HG03066 (cell line): ENCODE results near the gene EPB41L5.
"Not testable (repeated sequence)": the region's sequence is repeated elsewhere in the genome, so short reads cannot be mapped to it uniquely, and the experiment has no call there.

Source experiments
- ATAC-seq: cut with Tn5 transposase; IDR thresholded peaks from one replicate; pipeline ENCODE4 v1.9.1; 2021; ENCODE audit warnings: low read depth; ENCODE audit not compliant: unreplicated experiment

Gene EPB41L5

DNA sequence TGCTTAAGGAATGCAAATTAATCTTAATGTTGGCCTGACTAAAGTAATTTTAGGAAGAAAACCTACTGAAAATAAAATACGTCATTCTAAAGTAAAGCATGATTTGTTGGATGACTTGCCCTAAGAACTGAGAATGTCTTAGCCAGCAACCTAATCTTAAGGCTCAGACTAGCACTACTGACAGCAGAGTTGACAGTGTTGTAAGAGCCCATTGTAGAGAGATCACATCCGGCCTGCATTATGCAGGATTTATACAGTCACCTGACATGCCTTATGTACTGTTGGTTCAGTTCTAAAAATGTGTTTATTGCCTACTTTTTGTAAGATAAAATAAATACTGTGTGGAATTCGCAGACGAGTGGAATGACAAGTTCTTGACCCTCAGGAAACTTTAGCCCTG lies 128.0 kb downstream of the EPB41L5 start:
- ATAC-seq = no peak

DNA sequence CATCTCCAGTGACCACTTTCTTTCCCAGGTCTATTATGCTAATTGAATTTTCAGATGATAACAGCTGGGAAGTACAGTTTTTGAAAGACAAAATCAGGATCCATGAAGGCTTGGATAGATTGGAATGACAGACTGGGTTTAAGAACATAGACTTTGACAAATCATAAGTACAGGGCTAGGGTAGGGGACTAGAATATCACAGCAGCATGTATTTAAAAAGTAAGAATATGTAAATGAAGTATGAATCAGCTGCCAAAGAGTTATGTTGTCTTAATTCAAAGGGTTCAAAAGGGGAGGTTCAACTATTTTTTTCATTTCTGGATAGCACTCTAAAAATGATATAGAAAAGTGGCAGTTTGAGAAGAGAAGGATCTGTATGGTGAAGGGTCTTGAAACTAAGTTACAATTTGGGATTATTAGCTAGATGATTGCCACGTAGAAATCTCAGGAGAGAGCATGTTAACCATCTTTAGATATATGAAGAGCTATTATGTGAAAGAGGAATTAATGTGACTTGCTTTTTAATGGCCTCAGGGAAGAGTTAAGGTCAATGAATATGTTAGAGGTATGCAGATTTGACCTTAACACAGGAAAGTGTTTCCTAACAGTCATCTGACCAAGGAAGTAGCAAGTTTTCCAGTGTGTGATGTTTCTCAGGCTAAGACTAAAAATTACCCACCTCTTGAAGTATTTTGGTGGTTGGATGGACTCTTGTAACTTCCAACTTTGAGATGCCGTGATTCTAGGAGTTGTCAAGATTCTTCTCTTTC lies 128.6 kb downstream of the EPB41L5 start:
- ATAC-seq = no peak

DNA sequence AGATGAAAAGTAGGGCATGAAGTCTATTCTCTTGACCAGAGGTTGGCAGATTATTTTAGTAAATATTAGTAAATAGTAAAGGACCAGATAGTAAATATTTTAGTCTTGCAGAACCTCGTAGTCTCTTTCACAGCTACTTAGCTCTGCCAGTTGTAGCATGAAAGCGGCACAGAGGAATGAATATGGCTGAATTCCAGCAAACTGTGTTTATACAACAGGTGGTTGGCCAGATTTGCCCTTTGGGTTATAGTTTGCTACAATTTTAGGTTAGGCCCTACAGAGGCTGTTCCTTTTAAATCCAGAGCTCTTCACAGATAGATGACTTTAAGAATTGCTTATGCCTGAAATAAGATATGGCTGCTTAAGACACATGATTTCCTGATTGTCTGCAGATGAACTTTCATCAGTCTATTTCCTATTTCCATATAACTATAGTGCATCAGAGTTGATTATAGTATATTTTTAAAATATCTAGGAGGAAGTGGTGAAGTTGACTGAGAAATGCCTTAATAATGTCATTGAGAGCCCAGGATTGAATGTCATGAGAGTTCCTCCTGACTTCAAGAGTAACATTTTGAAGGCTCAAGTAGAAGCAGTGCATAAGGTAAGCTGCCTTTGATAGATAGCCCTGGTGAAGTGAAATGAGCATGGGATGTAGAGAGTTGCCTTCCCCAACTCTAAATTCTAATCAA lies 129.8 kb downstream of the EPB41L5 start:
- no peak for ATAC-seq

DNA sequence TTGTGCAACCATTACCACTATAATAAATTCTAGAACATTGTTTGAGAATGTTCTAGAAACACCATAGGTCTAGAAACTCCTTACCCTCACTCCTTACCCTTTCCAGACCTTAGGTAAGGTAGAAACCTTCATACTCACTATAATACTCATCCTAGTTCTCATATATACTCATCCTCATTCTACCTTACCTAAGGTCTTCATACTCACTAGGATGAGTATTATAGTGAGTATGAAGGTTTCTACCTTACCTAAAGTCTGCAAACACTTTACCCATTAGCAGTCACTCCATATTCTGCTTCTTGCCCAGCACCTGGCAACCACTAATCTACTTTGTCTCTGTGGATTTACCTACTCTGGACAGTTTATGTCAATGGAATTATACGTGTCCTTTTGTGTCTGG lies 135.4 kb downstream of the EPB41L5 start:
- ATAC-seq = no peak

DNA sequence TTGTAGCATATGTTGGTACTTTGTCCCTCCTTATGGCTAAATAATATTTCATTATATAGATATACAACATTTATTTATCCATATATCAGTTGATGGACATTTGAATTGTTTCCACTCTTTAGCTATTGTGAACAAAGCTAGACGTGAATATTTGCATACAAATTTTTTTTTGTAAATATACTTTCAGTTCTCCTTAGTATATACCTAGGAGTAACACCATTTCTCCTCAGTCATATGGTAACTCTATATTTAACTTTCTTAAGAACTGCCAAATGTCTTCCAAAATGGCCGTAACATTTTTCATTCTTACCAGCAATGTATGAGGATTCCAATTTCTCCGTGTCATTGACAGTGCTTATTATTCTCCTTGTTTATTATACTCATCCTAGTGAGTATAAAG lies 135.8 kb downstream of the EPB41L5 start:
- no peak for ATAC-seq

DNA sequence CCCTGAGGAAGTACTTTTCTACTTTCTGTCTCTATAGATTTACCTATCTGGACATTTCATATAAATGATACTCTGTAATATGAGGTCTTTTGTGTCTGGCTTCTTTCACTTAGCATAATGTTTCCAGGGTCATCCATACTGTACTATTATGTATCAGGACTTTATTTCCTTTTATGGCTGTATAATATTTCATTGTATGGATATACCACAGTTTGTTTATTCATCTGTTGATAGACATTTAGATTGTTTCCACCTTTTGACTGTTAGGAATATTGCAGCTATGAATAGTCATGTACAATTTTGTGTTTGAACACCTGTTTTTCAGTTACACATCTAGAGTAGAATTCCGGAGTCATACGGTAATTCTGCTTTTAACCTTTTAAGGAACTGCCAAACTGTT lies 136.5 kb downstream of the EPB41L5 start:
- no peak for ATAC-seq

DNA sequence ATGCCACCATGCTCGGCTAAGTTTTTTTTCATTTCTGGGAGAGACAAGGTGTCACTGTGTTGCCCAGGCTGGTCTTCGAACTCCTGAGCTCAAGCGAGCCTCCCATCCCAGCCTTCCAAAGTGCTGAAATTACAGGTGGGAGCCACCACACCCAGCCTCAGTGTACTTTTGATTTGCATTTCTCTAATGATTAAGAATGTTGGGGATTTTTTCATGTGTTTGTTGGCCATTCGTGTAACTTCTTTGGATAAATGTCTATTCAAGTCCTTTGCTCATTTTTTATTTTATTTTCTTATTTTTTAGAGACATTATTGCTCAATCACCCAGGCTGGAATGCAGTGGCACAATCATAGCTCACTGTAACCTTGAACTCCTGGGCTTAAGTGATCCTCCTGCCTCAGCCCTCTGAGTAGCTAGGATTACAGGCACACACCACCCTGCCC lies 137.2 kb downstream of the EPB41L5 start:
- no peak for ATAC-seq

DNA sequence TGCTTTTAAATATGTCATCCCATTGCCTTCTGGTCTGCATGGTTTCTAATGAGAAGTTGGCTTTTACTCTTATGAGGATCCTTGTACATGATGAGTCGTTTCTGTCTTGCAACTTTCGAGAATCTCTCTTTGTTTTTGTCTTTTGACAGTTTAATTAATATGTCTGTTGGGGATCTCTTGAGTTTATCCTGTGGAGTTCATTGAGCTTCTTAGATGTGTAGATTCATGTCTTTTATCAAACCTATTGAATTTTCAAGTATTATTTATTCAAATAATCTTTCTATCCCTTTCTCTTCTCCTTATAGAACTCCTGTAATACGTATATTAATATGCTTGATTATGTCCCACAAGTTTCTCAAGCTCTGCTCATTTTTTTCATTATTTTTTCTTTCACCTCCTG lies 142.4 kb downstream of the EPB41L5 start:
- ATAC-seq = no peak

DNA sequence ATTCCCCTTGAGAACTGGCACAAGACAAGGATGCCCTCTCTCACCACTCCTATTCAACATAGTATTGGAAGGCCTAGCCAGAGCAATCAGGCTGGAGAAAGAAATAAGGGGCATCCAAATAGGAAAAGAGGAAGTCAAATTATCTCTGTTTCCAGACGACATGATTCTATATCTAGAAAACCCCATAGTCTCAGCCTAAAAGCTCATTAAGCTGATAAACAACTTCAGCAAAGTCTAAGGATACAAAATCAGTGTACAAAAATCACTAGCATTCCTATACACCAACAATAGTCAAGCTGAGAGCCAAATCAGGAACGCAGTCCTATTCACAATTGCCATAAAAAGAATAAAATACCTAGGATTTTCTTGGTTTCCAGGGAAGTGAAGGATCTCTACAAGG lies 145.8 kb downstream of the EPB41L5 start:
- not testable (repeated sequence) for ATAC-seq

DNA sequence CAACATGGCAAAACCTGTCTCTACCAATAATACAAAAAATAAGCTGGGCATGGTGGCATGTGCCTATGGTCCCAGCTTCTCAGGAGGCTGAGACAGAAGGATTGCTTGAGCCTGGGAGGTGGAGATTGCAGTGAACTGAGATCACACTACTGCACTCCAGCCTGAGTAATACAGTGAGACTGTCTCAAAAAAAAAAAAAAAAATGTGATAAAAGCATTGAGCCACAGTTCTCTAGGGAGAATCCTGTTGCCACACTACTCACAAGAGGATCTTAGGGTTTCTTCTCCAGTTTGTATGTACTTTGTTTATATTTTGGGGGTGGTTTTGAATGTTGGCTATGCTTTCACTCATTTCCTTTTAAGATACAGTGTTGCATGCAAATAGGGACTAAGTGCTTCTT lies 148.3 kb downstream of the EPB41L5 start:
- no peak for ATAC-seq

DNA sequence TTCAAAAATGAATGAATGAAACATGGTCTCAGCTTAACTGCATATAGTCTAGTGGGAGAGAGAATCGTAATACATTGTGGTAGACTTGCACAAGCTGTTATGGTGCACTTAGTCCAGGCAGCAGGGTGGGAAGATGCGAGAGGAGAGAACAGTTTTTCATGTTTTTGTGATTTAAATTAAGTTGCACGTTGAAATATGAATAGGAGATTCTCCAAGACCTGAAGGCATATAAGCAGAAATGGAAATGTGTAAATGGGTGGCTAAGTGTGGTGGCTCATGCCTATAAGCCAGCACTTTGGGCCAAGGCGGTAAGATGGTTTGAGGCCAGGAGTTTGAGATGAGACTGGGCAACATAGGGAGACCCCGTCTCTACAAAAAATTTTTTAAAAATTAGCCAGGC lies 149.8 kb downstream of the EPB41L5 start:
- no peak for ATAC-seq

DNA sequence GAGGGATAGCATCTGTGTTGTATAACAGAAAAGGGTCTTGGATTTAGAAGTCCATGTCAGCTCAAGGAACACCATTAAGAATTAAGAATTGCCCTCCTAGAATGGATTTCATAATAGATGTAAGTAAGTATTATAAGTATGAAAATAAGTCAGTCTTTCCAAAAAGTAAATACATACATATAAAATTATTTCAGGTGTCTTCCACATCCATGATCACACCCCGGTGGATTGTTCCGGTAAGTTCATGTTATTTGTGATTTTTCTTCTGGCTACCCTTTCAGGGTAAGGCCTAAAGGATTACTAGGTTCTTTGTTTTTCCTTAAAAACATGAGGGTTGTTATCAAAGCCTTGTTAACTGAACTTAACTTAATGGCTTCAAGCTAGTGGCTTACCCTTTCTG lies 154.4 kb downstream of the EPB41L5 start:
- no peak for ATAC-seq

DNA sequence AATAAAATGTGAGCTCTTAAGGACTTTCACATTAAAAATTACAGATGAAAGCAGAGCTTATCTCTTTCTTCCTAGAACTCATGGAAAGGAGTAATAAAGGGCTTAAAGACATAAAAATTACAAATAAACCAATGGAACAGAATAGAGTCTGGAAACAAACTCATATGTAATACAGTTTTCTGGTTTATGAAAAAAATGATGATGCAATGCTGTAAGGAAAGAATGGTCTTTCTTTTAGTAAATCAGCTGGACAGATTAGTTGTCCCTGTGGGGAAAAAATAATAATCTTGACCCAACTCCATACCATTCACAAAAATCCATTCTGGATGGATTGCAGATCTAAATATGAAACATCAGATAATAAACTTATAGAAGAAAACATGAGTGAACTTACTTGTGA lies 156.1 kb downstream of the EPB41L5 start:
- no peak for ATAC-seq

DNA sequence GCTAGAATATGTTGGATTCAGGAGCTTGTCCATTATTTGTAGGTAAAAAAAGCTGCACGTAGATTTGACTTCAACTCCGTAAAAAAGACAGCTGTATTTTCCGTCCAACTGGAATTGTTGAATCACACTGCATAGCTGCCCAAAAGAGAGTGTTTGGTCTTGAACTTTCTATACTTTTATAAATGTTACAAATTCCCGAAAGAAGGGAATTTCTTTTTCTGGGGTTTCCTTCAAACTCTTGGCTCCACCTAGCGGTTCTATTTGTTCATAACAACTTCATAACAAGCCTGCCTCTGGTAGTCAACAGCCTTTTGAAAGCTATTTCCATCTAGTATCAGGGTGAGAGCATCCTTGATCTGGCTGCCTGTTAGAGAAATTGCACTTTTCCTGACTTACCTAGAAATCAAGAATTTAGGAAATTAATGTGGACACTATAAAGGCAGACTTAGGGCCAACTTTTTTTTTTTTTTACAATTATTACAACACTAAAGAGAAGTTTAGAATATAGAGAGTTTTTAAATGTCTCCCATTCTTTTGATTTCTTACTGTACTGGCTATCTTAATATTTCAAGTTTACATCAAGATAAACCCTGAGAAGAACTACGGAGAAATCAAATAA lies 162.2 kb downstream of the EPB41L5 start:
- no peak for ATAC-seq

DNA sequence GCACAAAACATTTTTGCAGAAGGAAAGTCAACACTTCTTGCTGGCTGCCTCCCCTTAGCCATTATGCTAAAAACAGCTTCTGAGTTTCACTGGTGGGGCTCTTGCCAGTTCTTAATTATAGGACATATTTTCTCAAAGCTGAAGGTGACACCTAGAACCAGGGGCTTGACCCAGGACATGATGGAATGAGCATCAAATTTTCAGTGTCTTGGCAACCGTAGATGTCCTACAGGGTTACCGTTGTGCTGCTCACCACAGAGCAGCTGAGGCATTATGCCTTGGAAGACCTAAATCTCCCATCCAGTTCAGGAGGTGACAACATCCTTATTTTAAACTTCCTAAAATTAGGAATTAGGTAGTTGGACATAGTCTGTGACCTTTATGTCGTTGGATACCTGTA lies 163.6 kb downstream of the EPB41L5 start:
- ATAC-seq = no peak

DNA sequence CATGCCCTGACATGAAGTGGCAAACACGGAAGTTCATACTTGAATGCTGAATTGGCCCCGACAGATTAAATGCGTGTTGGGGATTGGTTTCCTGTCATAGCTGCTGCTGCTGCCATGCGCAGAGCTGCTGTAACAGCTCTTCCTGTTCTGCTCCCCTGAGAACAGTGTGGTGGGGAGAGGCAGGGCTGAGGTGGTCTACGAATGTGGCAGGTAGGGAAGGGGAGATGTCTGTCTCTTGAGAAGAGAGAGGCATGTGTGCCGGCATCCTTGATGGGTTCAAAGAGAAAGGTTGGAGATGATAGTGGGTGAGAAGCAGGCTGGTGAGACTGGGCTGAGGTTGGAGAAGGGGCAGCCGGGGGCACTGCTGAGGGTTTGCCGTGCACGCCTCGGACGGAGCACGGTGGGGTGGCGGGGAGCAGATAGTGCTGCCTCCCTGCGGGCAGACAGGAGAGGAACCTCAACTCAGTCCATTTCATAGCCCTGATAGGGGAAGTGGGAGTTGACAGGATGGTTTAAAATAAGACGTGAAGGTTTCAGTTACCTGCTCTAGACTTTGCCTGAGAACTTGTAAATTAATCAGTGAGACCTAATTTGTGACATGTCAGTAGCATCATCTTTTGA lies 164.2 kb downstream of the EPB41L5 start:
- peak; percentile 98 for ATAC-seq

DNA sequence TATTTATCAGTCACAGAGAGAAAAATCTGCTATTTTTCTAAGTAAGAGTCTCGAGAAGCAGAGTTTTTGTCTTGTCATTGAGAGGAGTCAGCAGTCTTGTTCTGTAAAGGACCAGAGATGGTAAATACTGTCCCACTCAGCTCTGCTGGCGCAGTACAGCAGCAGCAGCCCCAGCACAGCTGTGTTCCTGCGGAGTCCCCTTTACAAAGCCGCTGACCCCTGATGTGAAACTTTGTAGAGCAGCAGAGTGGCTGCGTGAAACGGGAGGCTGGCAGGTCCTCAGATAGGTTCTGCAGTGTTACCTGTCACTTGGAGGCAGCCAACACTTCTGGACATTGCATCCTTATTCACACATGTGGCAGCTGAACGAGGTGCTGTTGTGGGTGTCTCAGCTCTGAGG lies 165.1 kb downstream of the EPB41L5 start:
- no peak for ATAC-seq

DNA sequence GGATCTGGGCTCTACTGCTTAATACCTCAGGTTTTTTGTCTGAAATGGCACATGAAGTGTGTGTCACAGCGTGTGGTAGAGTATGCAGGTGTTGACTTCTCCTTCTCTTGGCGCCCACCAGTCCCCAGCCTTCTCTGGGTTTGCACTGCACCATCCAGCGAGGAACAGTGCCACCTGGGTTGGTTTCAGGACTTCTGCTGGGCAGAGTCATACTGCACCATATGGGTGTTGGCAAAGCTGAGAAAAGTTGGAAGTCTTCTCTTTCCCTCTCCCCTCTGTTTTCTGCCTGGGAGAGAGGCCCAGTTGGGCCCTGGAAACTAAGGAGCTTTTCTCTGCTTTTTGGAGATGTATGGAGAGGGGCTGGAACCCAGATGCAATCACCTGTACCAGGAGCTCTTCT lies 166.5 kb downstream of the EPB41L5 start:
- ATAC-seq = no peak

DNA sequence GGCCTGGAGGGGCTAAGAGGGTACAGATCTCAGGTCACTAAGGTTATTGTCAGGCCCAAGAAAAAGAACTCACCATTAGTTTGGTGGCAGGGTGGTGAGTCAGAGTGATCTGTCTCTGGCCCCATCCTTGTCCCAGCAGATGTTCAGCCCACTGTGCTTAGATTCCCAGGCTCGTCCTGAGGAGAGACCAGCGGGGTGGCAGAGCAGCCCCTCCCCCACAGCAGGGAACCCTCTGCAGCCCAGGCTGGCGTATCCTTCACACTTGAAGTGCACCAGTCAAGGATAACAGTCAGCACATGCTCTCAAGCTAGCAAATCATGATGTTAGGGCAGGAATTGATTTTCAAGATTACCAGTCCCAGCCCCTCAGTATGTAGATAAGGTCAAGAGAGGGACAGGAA lies 167.2 kb downstream of the EPB41L5 start:
- no peak for ATAC-seq

DNA sequence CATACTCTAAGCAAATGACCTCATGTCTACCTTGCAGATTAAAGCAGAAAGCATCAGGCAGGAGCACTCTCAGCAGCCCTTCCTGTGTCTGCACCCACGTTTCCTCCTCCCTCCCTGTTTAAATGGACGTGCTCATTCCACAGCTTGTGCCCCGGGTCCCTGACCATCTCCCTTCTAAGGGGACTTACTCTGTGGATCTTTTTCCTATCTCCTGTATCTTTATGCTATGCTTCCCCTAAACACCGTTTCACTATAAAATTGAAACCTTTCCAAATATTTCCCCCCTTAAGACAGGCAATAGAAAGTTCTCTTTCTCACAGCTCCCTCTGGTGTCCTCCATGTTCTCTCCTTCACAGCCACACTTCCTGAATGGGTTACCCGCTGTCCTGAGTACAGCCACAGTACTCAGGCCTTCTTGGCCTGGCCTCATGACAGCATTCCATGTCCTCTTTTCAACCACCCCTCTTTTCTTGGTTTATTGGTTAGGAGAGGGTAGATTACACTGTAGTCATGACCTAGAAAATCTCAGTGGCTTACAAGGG lies 169.2 kb downstream of the EPB41L5 start:
- ATAC-seq = no peak

DNA sequence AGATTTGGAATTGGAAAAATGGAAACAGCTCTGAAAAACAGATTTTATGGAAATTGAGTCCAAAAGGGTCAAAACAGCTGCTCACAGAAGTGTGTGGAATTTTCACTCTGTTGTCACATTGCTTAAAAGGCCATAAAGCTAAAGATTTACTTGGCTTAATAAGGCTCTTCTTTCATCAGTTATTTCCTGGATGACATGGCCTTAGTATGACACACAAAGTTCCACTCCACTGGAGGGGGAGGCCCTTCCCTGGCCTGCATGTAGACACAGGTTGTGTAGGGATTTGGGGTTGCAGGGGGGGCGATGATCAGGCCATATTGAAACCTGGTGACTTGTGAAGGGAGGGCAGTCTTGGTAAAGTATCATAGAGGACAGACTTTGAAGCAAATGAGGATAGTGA lies 176.3 kb downstream of the EPB41L5 start:
- ATAC-seq = no peak
